ENCODE data around the gene FHOD1.

Gene FHOD1

GRCh38 chr16:67230809-67231660 is 16.2 kb downstream of the FHOD1 start:
- no peak for DNase-seq

- DNase-seq: no peak
Measured at GRCh38 chr16:67229906-67230808, 17.1 kb downstream of the FHOD1 start.

- DNase-seq: no peak
Measured at GRCh38 chr16:67228905-67229304, 18.4 kb downstream of the FHOD1 start.

- no peak for DNase-seq
Measured at GRCh38 chr16:67228034-67228785, 19.1 kb downstream of the FHOD1 start.

- DNase-seq: no peak
Measured at GRCh38 chr16:67227567-67227921, 19.7 kb downstream of the FHOD1 start.

- peak; percentile 97 to 99 for DNase-seq
Measured at GRCh38 chr16:67226804-67227566, 20.3 kb downstream of the FHOD1 start, which contains the start of gene TMEM208. Gene TMEM208, plus strand, starts transcription at chr16:67227130. Its CDS starts 89 bp downstream, at chr16:67227219.

- no peak for DNase-seq
Measured at GRCh38 chr16:67226295-67226803, 20.9 kb downstream of the FHOD1 start.

- no peak for DNase-seq
Measured at GRCh38 chr16:67223992-67224391, 23.3 kb downstream of the FHOD1 start.

GRCh38 chr16:67216612-67217490 is 30.4 kb downstream of the FHOD1 start:
- DNase-seq: no peak

- no peak for DNase-seq
Measured at GRCh38 chr16:67215706-67216105, 31.6 kb downstream of the FHOD1 start.

GRCh38 chr16:67213197-67214019 is 33.9 kb downstream of the FHOD1 start:
- DNase-seq: no peak

GRCh38 chr16:67212766-67213165 is 34.5 kb downstream of the FHOD1 start:
- DNase-seq: no peak

- DNase-seq: no peak
Measured at GRCh38 chr16:67211674-67212073, 35.6 kb downstream of the FHOD1 start.

GRCh38 chr16:67210069-67210937 is 37.0 kb downstream of the FHOD1 start:
- DNase-seq: no peak

- no peak for DNase-seq
Measured at GRCh38 chr16:67209565-67209964, 37.7 kb downstream of the FHOD1 start.

GRCh38 chr16:67208154-67208896 is 39.0 kb downstream of the FHOD1 start:
- no peak for DNase-seq

GRCh38 chr16:67207249-67208091 is 39.8 kb downstream of the FHOD1 start:
- DNase-seq: no peak

All from CD4-positive, alpha-beta T cell treated with Interferon alpha-2 for 1 hour (primary cell).